ENCODE data around the gene TSC1.

TSC1 gene

GRCh38 chr9:132937463-132937901, 6.9 kb downstream of the TSC1 start:
- no peak for DNase-seq (ENCODE audit: low read depth in 2 of 2)

DNA sequence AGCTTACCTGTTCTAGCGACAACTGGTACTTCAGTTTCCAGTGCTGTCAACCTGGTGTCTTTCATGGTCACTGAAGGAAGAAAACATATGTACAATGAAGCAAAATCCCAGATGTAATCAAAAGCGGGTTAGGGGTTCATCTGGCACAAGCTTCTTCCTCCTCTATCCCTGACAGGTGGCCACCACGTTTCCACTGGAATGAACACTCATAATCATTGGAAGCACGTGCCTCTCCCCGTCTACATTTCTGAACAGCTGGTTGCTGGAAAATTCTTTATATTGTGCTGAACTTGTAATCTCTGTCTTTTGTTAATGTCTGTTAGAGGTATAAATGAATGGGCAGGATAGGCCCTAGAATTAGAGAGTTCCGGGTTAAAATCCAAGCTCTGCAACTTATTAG, 9.4 kb downstream of the TSC1 start:
- no peak for DNase-seq (ENCODE audit: low read depth in 2 of 2)

GRCh38 chr9:132931178-132931735, 13.2 kb downstream of the TSC1 start:
- DNase-seq (ENCODE audit: low read depth in 2 of 2), result no peak

DNA sequence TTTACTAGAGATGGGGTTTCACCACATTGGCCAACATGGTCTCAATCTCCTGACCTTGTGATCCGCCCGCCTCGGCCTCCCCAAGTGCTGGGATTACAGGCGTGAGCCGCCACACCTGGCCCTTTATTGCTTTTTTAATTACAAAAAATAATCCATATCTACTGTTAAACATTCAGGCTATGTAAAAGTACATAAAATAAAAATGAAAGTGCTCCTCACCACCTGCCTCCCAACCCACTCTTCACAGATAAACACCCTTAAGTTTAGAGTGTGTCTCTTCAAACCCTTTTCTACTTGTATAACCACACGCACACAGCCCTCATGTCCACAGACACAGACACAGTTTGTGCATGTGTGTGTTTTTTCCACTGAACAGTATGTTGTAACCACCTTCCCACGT, 16.7 kb downstream of the TSC1 start:
- no peak for DNase-seq (ENCODE audit: low read depth in 2 of 2)

- no peak for DNase-seq (ENCODE audit: low read depth in 2 of 2)
These were observed 21.0 kb downstream of the TSC1 start for GRCh38 chr9:132923346-132923902.

GRCh38 chr9:132919614-132920268, 24.7 kb downstream of the TSC1 start:
- no peak for DNase-seq (ENCODE audit: low read depth in 2 of 2)

DNA sequence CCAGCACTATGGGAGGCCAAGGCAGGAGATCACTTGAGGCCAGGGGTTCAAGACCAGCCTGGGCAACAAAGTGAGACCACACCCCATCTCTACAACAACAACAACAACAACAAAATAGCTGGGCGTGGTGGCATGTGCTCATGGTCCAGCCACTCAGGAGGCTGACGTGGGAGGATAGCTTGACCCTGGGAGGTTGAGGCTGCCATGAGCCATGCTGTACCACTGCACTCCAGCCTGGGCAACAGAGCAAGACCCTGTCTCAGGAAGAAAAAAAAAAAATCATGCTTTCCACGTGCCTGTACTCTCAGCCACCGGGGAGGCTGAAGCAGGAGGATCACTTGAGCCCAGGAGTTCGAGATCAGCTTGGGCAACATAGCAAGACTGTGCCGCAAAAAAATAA, 29.5 kb downstream of the TSC1 start:
- no peak for DNase-seq (ENCODE audit: low read depth in 2 of 2)

DNA sequence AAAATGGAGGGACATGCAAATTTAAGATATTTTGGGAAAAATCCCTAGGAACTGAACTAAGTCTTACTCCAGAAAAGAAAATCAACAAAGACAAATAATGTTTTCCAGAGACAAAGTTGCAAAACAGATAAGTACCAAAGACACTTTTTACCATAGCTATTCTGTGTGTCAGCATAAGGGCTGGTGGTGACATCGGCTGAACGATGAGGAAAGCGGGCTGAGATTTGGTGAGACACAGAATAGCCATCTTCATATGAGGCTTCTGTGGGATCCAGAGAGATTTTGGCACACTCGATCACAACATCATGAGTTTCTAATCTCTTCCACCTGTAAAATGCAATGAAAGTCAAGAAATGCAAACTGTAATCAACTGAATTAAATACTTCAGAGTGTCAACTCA, 32.3 kb downstream of the TSC1 start:
- no peak for DNase-seq (ENCODE audit: low read depth in 2 of 2)

DNA sequence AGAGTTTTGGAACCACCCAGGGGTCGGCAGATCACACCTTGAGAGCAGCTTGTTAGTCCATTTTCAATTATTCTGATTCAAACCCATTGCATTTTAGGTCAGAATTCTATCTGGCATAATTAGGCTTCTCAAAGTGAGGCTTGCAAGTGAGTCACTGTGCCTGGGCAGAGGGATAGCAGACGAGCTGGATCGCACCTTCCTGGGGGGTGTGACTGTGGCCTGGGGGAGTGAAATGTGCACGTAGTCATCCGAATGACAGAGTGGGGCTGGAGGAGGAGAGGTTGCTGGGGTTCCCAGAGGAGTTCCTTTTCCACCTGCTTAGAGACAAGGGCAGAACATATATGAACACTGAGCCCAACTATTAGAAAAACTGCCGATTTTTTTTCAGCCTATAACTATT, 34.0 kb downstream of the TSC1 start:
- DNase-seq (ENCODE audit: low read depth in 2 of 2), result no peak

- DNase-seq (ENCODE audit: low read depth in 2 of 2), result no peak
These were observed 35.1 kb downstream of the TSC1 start for GRCh38 chr9:132909311-132909710.

GRCh38 chr9:132908635-132909034, 35.8 kb downstream of the TSC1 start:
- DNase-seq (ENCODE audit: low read depth in 2 of 2), result no peak

- DNase-seq (ENCODE audit: low read depth in 2 of 2), result no peak
These were observed 38.7 kb downstream of the TSC1 start for GRCh38 chr9:132905726-132906125.

DNA sequence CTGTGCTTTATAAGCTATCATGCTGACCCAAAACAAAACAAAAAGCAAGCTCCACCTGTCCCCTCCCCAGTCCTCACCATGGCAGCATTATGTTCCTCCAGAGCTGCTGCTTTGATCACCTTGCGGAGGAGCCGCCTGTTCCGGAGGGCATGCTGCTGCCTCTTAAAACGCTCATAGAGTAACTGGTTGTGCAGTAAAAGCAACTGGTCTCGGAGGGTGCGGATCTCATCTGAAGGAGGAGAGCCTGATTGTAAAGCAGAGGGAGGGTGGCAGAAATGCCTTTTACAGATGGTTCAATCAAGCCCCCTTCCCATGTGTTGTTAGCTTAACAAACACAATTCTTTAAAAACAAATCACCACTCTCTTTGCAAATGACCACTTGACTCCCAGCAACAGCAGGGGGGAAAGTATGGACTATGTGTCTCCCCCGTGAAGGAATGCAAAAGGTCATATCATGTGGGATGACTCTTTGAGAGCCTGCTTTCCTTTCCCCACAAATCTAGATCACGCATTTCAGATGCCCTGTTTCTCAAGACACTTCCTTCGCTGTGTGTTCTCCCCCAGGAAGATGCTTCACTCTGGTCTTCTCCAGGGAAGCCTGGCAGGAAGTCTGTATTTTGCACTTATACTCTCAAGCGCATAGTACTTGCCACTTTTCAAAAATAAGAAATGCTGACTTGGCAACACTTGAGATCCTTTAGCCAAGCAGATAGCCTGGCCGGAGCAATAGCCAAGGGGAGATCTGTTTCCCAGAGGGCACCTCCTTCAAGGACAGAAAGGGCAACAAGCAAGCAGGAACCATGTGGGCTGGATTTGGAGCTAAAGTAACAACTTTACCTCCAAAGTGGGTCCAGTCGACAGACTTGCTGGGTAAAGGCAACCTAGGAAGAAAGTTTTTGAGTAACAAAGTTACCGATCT, 40.6 kb downstream of the TSC1 start:
- no peak for DNase-seq (ENCODE audit: low read depth in 2 of 2)

GRCh38 chr9:132901858-132902831, 42.3 kb downstream of the TSC1 start:
- peak; percentile 46 to 52 for DNase-seq (ENCODE audit: low read depth in 2 of 2)

DNA sequence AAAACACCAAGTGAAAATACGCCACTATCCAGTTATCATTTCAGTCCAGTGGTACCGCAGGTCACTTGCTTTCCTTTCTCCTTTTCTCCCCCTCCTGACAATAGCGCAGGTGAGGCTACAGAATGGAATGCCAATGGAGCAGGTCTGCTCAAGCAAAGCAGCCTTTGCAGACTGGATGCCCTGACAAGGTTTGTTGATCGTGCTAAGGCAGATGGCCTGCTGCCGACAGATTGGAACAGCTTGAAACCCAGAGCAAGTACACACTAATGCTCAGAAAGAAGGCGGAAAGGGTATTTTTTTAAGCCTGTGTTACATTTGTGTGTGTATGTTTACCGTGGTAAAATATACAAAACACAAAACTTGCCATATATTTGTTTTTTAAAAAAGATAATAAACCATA, 46.4 kb downstream of the TSC1 start:
- DNase-seq (ENCODE audit: low read depth in 2 of 2), result no peak

DNA sequence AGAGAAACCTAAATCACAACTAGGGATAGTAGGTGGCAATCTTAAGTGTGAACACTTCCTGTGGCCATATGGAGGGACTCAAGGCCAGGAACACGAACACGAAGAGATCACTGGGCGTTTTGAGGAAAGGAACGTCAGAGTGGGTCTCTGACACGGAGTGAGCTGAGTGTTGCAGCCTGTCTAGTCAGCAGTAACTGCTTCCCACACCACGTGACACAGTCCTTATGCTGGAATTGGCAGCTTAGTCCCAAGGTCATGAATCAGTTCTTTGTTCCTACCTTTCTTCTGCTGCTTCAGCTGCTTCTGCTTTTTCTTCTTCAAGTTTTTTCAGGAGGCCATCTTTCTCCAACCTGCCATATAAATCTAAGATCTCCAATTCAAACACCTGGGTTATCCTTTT, 47.5 kb downstream of the TSC1 start:
- no peak for DNase-seq (ENCODE audit: low read depth in 2 of 2)

GRCh38 chr9:132896264-132896663, 48.2 kb downstream of the TSC1 start:
- no peak for DNase-seq (ENCODE audit: low read depth in 2 of 2)

DNA sequence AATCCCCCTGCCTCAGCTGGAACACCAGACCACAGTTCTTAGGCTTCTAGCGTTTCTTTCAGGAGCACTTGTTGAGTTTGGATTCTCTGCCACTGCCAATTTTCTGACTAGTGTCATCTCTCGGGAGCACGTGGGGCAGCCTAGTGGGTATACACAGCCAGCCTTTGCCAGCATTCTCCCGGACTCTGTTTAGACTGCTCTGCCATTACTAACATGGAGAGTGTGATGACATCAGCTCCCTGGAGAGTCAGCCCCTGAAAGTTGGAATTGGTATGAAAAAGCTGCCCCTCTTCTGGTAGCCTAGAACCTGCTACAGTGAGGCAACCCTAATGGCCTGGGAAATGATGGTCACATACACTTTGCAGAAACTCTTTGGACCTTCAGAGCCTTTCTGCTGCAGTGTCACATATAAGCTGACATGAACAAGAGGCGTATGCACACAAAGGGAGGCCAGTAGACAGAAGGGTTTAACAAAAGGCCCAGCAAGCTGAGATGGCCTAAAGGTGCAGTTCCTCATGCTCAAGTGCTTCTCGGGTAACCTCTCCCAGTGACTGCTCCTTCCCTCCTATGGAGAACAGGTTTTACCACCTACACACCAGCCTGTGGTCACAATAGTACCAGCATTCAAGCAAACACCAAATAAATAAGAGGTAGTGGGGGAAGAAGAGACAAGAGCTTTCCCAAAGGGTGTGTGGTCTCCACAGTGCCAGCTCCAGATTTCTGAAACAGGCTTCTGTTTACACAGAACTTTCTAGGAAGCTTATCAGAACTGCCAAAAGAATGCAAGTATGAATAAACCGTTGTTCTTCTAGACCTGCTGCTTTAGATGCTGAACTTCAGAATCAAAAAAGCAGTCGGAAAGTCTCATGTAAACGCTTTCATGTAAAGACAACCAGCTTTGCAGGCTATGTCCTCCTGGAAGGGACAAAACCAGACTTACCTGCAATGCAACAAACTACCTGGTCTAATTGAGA, 49.3 kb downstream of the TSC1 start:
- no peak for DNase-seq (ENCODE audit: low read depth in 2 of 2)

DNA sequence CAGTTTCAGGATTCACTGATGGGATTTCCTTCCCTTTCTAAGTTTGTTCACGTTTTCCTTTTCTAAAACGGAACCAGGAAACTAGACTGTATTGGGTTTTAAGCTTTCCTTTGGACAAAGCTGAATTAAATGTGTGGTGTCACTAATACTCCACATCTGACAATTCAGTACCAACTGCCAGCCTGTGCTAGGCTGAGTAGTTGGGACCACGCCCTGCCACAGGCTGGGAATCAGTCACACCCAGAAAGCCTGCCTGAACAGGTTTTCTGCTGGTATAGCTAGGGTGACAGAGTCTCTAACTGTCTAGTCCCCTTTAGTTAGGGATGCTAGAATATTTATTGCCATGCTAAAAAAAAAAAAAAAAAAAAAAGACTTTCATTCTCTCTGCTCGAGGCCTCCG, 50.1 kb downstream of the TSC1 start:
- no peak for DNase-seq (ENCODE audit: low read depth in 2 of 2)

DNA sequence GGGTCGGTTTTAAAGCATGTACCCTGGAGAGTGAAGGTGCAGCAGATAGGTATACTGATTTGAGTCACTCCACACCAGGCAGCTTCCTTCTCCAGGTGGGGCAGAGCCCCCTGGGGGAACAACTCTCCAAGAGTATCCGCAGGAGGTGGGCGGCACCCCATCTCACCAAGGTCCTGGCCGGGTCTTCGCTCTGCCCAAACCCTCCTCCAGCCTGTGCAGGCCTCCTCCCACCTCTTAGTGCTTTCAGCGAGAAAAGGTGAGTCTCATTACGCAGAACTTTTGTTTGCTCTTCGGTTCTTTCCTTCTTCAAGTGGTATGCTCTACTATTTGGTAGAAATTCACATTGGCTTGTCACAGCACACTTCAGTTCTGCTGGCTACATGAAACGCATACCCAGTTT, 52.0 kb downstream of the TSC1 start:
- no peak for DNase-seq (ENCODE audit: low read depth in 2 of 2)

All from stimulated activated CD4-positive, alpha-beta T cell treated with anti-CD3 and anti-CD28 coated beads, Interleukin-1b, Interleukin-23, amount 100 ng/mL, for 1 hour (primary cell).